Testis (tissue), 2 donors: Measurements from ENCODE around the gene STAT6.
A peak's percentile ranks its signal among the peaks of the same experiment; 100 is the strongest.

Experiments used
- POLR2A ChIP-seq: fragments of 450-650 bp; IDR thresholded peaks from one replicate; pipeline ENCODE4 v1.6.1; 2017; ENCODE audit warnings: antibody characterized with exemption, mild to moderate bottlenecking, moderate library complexity
- TF ChIP-seq, protein P1 (sequence below), 3 experiments: fragments of 450-650 bp in 2 of 3; fragments of 200-600 bp in 1 of 3; sonication (generic) in 1 of 3; IDR thresholded peaks; one replicate each; pipeline ENCODE4 v1.5.1; 2016 to 2019; ENCODE audit warnings: antibody characterized with exemption in 3 of 3, mild to moderate bottlenecking in 2 of 3, moderate library complexity in 1 of 3

DNA sequence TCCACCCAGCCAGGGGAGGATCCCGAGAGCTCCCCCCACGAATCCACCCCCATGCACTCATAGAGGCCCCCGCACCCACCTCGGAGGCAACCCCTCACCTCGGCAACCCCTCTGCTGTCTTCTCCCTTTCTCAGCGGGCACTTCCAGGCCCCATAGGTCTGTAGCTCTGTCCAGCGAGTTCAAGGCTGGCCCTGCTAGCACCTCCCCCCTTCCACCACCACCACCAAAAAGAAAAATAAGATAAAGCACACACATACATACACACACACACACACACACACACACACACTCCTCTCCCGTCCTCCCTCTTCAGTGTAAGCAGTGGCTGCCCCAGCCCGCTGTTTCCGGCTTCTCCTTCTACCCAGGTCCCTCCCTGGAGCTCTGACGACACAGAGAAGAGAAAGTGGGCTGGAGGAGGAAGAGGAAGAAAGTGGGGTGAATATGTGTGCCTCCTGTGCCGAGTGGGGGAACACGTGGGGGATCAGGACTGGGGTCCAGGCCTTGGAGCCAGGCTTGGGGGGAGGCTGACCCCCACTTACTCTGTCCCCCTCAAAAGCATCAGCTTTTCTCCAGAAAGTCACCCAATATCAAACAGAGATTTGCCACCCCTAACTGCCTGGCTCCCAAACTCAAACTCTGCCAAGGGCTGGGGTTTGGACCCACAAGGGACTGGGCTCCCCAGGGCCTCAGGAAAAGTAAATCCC lies at the start of gene STAT6:
- TF ChIP-seq, protein P1, sequence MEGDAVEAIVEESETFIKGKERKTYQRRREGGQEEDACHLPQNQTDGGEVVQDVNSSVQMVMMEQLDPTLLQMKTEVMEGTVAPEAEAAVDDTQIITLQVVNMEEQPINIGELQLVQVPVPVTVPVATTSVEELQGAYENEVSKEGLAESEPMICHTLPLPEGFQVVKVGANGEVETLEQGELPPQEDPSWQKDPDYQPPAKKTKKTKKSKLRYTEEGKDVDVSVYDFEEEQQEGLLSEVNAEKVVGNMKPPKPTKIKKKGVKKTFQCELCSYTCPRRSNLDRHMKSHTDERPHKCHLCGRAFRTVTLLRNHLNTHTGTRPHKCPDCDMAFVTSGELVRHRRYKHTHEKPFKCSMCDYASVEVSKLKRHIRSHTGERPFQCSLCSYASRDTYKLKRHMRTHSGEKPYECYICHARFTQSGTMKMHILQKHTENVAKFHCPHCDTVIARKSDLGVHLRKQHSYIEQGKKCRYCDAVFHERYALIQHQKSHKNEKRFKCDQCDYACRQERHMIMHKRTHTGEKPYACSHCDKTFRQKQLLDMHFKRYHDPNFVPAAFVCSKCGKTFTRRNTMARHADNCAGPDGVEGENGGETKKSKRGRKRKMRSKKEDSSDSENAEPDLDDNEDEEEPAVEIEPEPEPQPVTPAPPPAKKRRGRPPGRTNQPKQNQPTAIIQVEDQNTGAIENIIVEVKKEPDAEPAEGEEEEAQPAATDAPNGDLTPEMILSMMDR (IDR thresholded peaks at IDR 0.05), result peak in 1 of 3 experiments; percentile 54
- TF ChIP-seq POLR2A, result no peak
